Ovary (tissue), 3 donors: Measurements from ENCODE around the gene SAMD8.

Experiments used
- CTCF ChIP-seq, 3 donors: fragments of 450-650 bp in 2 of 3; fragments of 200-600 bp in 1 of 3; IDR thresholded peaks; one replicate each; pipeline versions ENCODE4 v1.5.1 to v1.8.0; 2016 to 2022; ENCODE audit warnings: antibody characterized with exemption in 3 of 3, mild to moderate bottlenecking in 1 of 3
- POLR2A ChIP-seq: fragments of 450-650 bp; IDR thresholded peaks from one replicate; pipeline ENCODE4 v1.6.1; 2017; ENCODE audit warnings: antibody characterized with exemption, mild to moderate bottlenecking, moderate library complexity
- donor health status: DM: no; HTN: no; CAD: no.

GRCh38 chr10:75094465-75094864, 17.0 kb upstream of the SAMD8 start:
- no peak for TF ChIP-seq CTCF (IDR thresholded peaks at IDR 0.05)
- no peak for TF ChIP-seq POLR2A
